Epithelial cell of esophagus (primary cell): Measurements from ENCODE around the gene ZNRF4.

Experiments used
- DNase-seq: peaks from one replicate; pipeline ENCODE4 v3.0.0; 2010; ENCODE audit warnings: low read depth
- H3K4me3 ChIP-seq: 2 replicates; pipeline ENCODE4 v1.5.1; 2011; ENCODE audit warnings: mild to moderate bottlenecking, low read length, control low read depth
- CTCF ChIP-seq: IDR thresholded peaks from 2 replicates; pipeline ENCODE4 v1.5.1; 2011; ENCODE audit warnings: low read depth, mild to moderate bottlenecking, low read length, control low read depth, inconsistent platforms; ENCODE audit not compliant: insufficient read depth; ENCODE audit errors: missing control alignments

ZNRF4 gene

GRCh38 chr19:5450482-5451126, 4.6 kb upstream of the ZNRF4 start:
- no peak overlapping the region for H3K4me3 ChIP-seq
- TF ChIP-seq CTCF = no peak

GRCh38 chr19:5451494-5451893, 3.7 kb upstream of the ZNRF4 start:
- no peak for DNase-seq
- TF ChIP-seq CTCF = no peak
- no peak overlapping the region for H3K4me3 ChIP-seq

More at GRCh38 chr19:5450482-5451126, 4.6 kb upstream of the ZNRF4 start:
- DNase-seq = no peak

GRCh38 chr19:5452594-5453565, 2.3 kb upstream of the ZNRF4 start:
- no peak for TF ChIP-seq CTCF
- H3K4me3 ChIP-seq = no peak overlapping the region
- no peak for DNase-seq

GRCh38 chr19:5454743-5455142, 474 bp upstream of the ZNRF4 start:
- no peak for TF ChIP-seq CTCF
- H3K4me3 ChIP-seq = no peak overlapping the region
- DNase-seq = no peak

- DNase-seq = no peak
- H3K4me3 ChIP-seq = no peak overlapping the region
- TF ChIP-seq CTCF = no peak
These were observed 1.1 kb downstream of the ZNRF4 start for GRCh38 chr19:5456130-5456840.

GRCh38 chr19:5456841-5457200, 1.6 kb downstream of the ZNRF4 start:
- no peak for TF ChIP-seq CTCF
- DNase-seq = no peak
- no peak overlapping the region for H3K4me3 ChIP-seq
